Common myeloid progenitor, CD34-positive (primary cell): ENCODE data around the gene SHLD2.
"Not testable (repeated sequence)": the region's sequence is repeated elsewhere in the genome, so short reads cannot be mapped to it uniquely, and the experiment has no call there.

ENCODE experiments used
- CTCF ChIA-PET: fragments of 350-600 bp; sonication (Branson Sonifier 250); formaldehyde crosslinking; loops from one replicate; lab custom pipeline; 2021; ENCODE audit warnings: antibody characterized with exemption; lab: Charles Lee
- POLR2A ChIA-PET: fragments of 350-600 bp; sonication (Branson Sonifier 250); formaldehyde crosslinking; loops from one replicate; lab custom pipeline; 2021; ENCODE audit warnings: antibody characterized with exemption; lab: Charles Lee
- DNase-seq, 3 donors: peaks; one replicate each; pipeline versions ENCODE4 v3.0.0 to v3.0.0-alpha.2; 2013
- H3K27ac ChIP-seq, 2 experiments: 1 replicate in 1 of 2; 2 replicates in 1 of 2; pipeline ENCODE4 v1.7.0; 2013; ENCODE audit warnings: inconsistent platforms in 2 of 2, low read length in 2 of 2, mild to moderate bottlenecking in 2 of 2, low read depth in 1 of 2, moderate library complexity in 1 of 2; ENCODE audit not compliant: severe bottlenecking in 2 of 2, insufficient read depth in 1 of 2, poor library complexity in 1 of 2
- H3K27me3 ChIP-seq, 5 experiments: replicated peaks in 2 of 5; 1 replicate in 3 of 5; 2 replicates in 2 of 5; pipeline versions ENCODE4 v1.6.1 to v1.7.0; 2013; ENCODE audit warnings: low read length in 4 of 5, mild to moderate bottlenecking in 2 of 5, moderate library complexity in 2 of 5, inconsistent platforms in 1 of 5; ENCODE audit not compliant: insufficient read depth in 5 of 5, control insufficient read depth in 4 of 5
- H3K36me3 ChIP-seq, 4 experiments: 1 replicate in 2 of 4; 2 replicates in 2 of 4; pipeline versions ENCODE4 v1.6.1 to v1.7.0; 2013; ENCODE audit warnings: low read length in 3 of 4, control low read depth in 1 of 4, mild to moderate bottlenecking in 1 of 4; ENCODE audit not compliant: control insufficient read depth in 4 of 4, insufficient read depth in 4 of 4
- H3K4me1 ChIP-seq, 4 experiments: 1 replicate in 3 of 4; 2 replicates in 1 of 4; pipeline versions ENCODE4 v1.6.1 to v1.7.1; 2013; ENCODE audit warnings: low read length in 3 of 4, mild to moderate bottlenecking in 3 of 4, control low read depth in 1 of 4, inconsistent platforms in 1 of 4, moderate library complexity in 1 of 4; ENCODE audit not compliant: control insufficient read depth in 4 of 4, insufficient read depth in 4 of 4; ENCODE audit errors: control extremely low read depth in 1 of 4
- H3K4me3 ChIP-seq, 7 experiments: 1 replicate in 4 of 7; 2 replicates in 3 of 7; pipeline versions ENCODE4 v1.5.1 to v1.7.0; 2013; ENCODE audit warnings: mild to moderate bottlenecking in 7 of 7, low read length in 6 of 7, moderate library complexity in 6 of 7, inconsistent platforms in 2 of 7, low read depth in 2 of 7, control low read depth in 1 of 7; ENCODE audit not compliant: insufficient read depth in 4 of 7, control insufficient read depth in 1 of 7; ENCODE audit errors: extremely low read depth in 1 of 7
- H3K9me3 ChIP-seq, 5 experiments: 1 replicate in 4 of 5; 2 replicates in 1 of 5; pipeline versions ENCODE4 v1.6.1 to v1.7.1; 2013; ENCODE audit warnings: low read length in 4 of 5, mild to moderate bottlenecking in 2 of 5, inconsistent platforms in 1 of 5, low read depth in 1 of 5, moderate library complexity in 1 of 5; ENCODE audit not compliant: control insufficient read depth in 4 of 5, insufficient read depth in 2 of 5; ENCODE audit errors: control extremely low read depth in 1 of 5
- WGBS: methylation state at CpG from one replicate; pipeline ENCODE4 v1.1.5; 2013; ENCODE audit not compliant: insufficient coverage; 5-methylcytosine and 5-hydroxymethylcytosine counted together

The SHLD2 gene

GRCh38 chr10:87092861-87093631 lies 2.0 kb upstream of the SHLD2 start:
- peak in 2 of 3 donors; percentile 28 to 46 for DNase-seq
- peaks cover 15 to 46% (median 34%) of the 10 kb centered on the region in 4 experiments for H3K4me1 ChIP-seq
- peak overlapping the region in 6 of 7 experiments; percentile 63 to 92 (median 80) for H3K4me3 ChIP-seq
- peak overlapping the region; percentile 30 to 82 for H3K27ac ChIP-seq
- 12% methylated on average over 5 of the region's 9 CpGs for WGBS
- H3K27me3 ChIP-seq, result no peaks in the 10 kb centered on the region
- ChIA-PET POLR2A (interaction anchor here (0.6 to 1.1 kb wide), 2 partner anchors 11 to 216 kb away, joined by 3 to 4 read pairs; no protein-coding TSS in a partner anchor), CTCF (interaction anchor here (0.7 to 1.3 kb wide), 5 partner anchors 9 to 33 kb away, joined by 3 to 4 read pairs (median 3); no protein-coding TSS in a partner anchor)
- no peaks in the 10 kb centered on the region for H3K9me3 ChIP-seq
- peaks cover 3 to 23% (median 4%) of the 10 kb centered on the region in 4 experiments for H3K36me3 ChIP-seq

GRCh38 chr10:87093632-87094372 lies 1.2 kb upstream of the SHLD2 start:
- peaks cover 15 to 46% (median 34%) of the 10 kb centered on the region in 4 experiments for H3K4me1 ChIP-seq
- CTCF ChIA-PET, result interaction anchor here (0.7 to 1.1 kb wide), 3 partner anchors 12 to 34 kb away, joined by 3 read pairs; no protein-coding TSS in a partner anchor
- WGBS, result 0% methylated on average over 21 of the region's 39 CpGs
- peaks cover 3 to 23% (median 7%) of the 10 kb centered on the region in 4 experiments for H3K36me3 ChIP-seq
- DNase-seq, result peak; percentile 33 to 68 (median 55)
- H3K27me3 ChIP-seq, result no peaks in the 10 kb centered on the region
- peak overlapping the region; percentile 30 to 82 for H3K27ac ChIP-seq
- H3K4me3 ChIP-seq, result peak overlapping the region; percentile 63 to 92 (median 75)
- H3K9me3 ChIP-seq, result no peaks in the 10 kb centered on the region
- POLR2A ChIA-PET, result interaction anchor here (0.6 to 1.1 kb wide), 3 partner anchors 12 to 217 kb away, joined by 3 to 4 read pairs (median 3); no protein-coding TSS in a partner anchor

- H3K27ac ChIP-seq, result peak overlapping the region; percentile 50 to 85
- WGBS, result under 1% methylated on average over 45 of the region's 60 CpGs
- H3K9me3 ChIP-seq, result no peaks in the 10 kb centered on the region
- peaks cover 15 to 46% (median 34%) of the 10 kb centered on the region in 4 experiments for H3K4me1 ChIP-seq
- H3K36me3 ChIP-seq, result peaks cover 2 to 17% (median 8%) of the 10 kb centered on the region in 4 experiments
- POLR2A ChIA-PET, result no interaction called here
- peak overlapping the region; percentile 60 to 89 (median 78) for H3K4me3 ChIP-seq
- CTCF ChIA-PET, result interaction anchor here (0.6 to 1.2 kb wide), 4 partner anchors 10 to 157 kb away, joined by 3 read pairs; no protein-coding TSS in a partner anchor
- H3K27me3 ChIP-seq, result no peaks in the 10 kb centered on the region
- DNase-seq, result peak; percentile 83 to 96 (median 91)
These were observed 385 bp downstream of the SHLD2 start for GRCh38 chr10:87095236-87095945.

- Histone ChIP-seq H3K27ac (no peak overlapping the region), H3K4me1 (no peaks in the 10 kb centered on the region), H3K27me3 (no peaks in the 10 kb centered on the region), H3K36me3 (peaks cover 7 to 54% (median 21%) of the 10 kb centered on the region in 4 experiments), H3K9me3 (no peaks in the 10 kb centered on the region), H3K4me3 (no peak overlapping the region)
- POLR2A ChIA-PET, result no interaction called here
- WGBS, result no CpG with 5 or more reads among the region's 2 CpGs
- CTCF ChIA-PET, result no interaction called here
- no peak for DNase-seq
These were observed 7.0 kb downstream of the SHLD2 start for GRCh38 chr10:87101996-87102395.

GRCh38 chr10:87104727-87105126 lies 9.7 kb downstream of the SHLD2 start:
- DNase-seq, H3K4me3 ChIP-seq, H3K27me3 ChIP-seq, CTCF ChIA-PET, H3K27ac ChIP-seq, POLR2A ChIA-PET, H3K4me1 ChIP-seq, H3K9me3 ChIP-seq: not testable (repeated sequence)
- 90% methylated on average over 8 of the region's 8 CpGs for WGBS
- H3K36me3 ChIP-seq, result peaks cover 5 to 62% (median 22%) of the 10 kb centered on the region in 4 experiments

- WGBS, result 97% methylated on average over 5 of the region's 7 CpGs
- no peaks in the 10 kb centered on the region for H3K9me3 ChIP-seq
- H3K27me3 ChIP-seq, result no peaks in the 10 kb centered on the region
- DNase-seq, result no peak
- no peaks in the 10 kb centered on the region for H3K4me1 ChIP-seq
- CTCF ChIA-PET, result no interaction called here
- H3K36me3 ChIP-seq, result peaks cover 5 to 60% (median 20%) of the 10 kb centered on the region in 4 experiments
- POLR2A ChIA-PET, result no interaction called here
- no peak overlapping the region for H3K4me3 ChIP-seq
- H3K27ac ChIP-seq, result no peak overlapping the region
These were observed 10.6 kb downstream of the SHLD2 start for GRCh38 chr10:87105446-87106124.
